ENCODE measurements around the gene ZBTB34.

Gene ZBTB34

GRCh38 chr9:126932871-126933321 lies 72.5 kb downstream of the ZBTB34 start:
- no peak for DNase-seq

- no peak for DNase-seq
These were observed 73.0 kb downstream of the ZBTB34 start for GRCh38 chr9:126933334-126933980.

GRCh38 chr9:126934441-126934840 lies 74.0 kb downstream of the ZBTB34 start:
- no peak for DNase-seq
